ENCODE measurements around the gene TFE3. TPM values are rescaled to one million over a fixed set of nuclear protein-coding genes. Genes with fewer than 3 reads are reported as not detected.

The TFE3 gene
- total RNA-seq, 1 experiment from 2014 or later: 59.8 TPM

DNA sequence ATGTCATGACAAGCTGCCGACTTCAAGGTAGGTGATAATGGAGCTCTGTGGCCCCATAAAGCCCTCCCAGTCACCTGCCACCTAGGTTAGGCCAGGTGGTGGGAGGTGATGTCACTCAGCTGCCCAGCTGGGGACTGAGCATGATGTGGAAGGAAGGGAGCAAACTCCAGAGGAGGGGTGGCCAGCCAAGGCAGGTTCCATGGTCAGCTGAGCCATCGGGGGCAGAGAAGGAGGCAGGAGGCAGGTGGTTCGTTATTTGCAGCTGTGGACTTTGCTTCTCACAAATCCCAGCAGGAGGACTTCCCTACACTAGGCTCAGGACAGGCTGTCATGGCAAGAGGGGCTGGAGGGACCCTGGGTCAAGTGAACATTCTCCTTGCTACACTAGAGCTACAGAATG lies 17.8 kb upstream of the TFE3 start:
- H2BK12ac ChIP-seq (ENCODE audit: insufficient read length, low read depth, low read length): no peak overlapping the region
- DNase-seq: no peak
- no peak overlapping the region for H2AFZ ChIP-seq (ENCODE audit: low read length)
- H3K9me3 ChIP-seq (ENCODE audit: control insufficient read depth, low read depth, low read length): no peaks in the 10 kb centered on the region
- H4K20me1 ChIP-seq (ENCODE audit: control insufficient read depth, insufficient read depth, insufficient read length): no peaks in the 10 kb centered on the region
- H3K18ac ChIP-seq (ENCODE audit: insufficient read length, low read depth, low read length): no peak overlapping the region
- no peak overlapping the region for H4K91ac ChIP-seq (ENCODE audit: insufficient read length, low read depth, low read length)
- no peak overlapping the region; the same call in 1 of the 2 replicates for H3K14ac ChIP-seq (ENCODE audit: insufficient read depth, low read length)
- no peaks in the 10 kb centered on the region for H3K27me3 ChIP-seq (ENCODE audit: insufficient read depth, low read length)
- peaks cover 2% of the 10 kb centered on the region for H3K23me2 ChIP-seq (ENCODE audit: insufficient read length, low read depth, low read length, poor library complexity, severe bottlenecking)
- peaks cover 68 to 87% of the 10 kb centered on the region in 2 experiments for H3K9me3 Mint-ChIP-seq
- peaks cover 2% of the 10 kb centered on the region for H3K79me1 ChIP-seq (ENCODE audit: insufficient read depth, low read depth, low read length, poor library complexity, severe bottlenecking)
- H3K79me2 ChIP-seq (ENCODE audit: insufficient read depth, low read length): peaks cover 5% of the 10 kb centered on the region
- H3K4me3 Mint-ChIP-seq: no peak overlapping the region
- no peak overlapping the region for H3K27ac ChIP-seq (ENCODE audit: insufficient read length, low read depth, low read length)
- H3K27ac Mint-ChIP-seq: peak overlapping the region in 1 of 3 experiments; percentile 59; a peak in 1 of 7 replicates
- no peak overlapping the region for H2AK5ac ChIP-seq (ENCODE audit: insufficient read length, low read length)
- peaks cover 13 to 42% (median 26%) of the 10 kb centered on the region in 3 experiments for H3K36me3 Mint-ChIP-seq (ENCODE audit: insufficient read depth in 1 of 3, low read depth in 3 of 3)
- WGBS (ENCODE audit: extremely low coverage, insufficient read length, low lambda C conversion rate): no CpG with 5 or more reads among the region's 3 CpGs
- H3K4me1 Mint-ChIP-seq: peaks cover 2 to 9% of the 10 kb centered on the region in 2 experiments; a peak in 2 of 4 replicates
- H3K9ac ChIP-seq (ENCODE audit: extremely low read depth, insufficient read length, low read length): peak overlapping the region; percentile 28
- no peaks in the 10 kb centered on the region for H3K4me1 ChIP-seq (ENCODE audit: insufficient read depth, low read length)
- TF ChIP-seq, protein P1, sequence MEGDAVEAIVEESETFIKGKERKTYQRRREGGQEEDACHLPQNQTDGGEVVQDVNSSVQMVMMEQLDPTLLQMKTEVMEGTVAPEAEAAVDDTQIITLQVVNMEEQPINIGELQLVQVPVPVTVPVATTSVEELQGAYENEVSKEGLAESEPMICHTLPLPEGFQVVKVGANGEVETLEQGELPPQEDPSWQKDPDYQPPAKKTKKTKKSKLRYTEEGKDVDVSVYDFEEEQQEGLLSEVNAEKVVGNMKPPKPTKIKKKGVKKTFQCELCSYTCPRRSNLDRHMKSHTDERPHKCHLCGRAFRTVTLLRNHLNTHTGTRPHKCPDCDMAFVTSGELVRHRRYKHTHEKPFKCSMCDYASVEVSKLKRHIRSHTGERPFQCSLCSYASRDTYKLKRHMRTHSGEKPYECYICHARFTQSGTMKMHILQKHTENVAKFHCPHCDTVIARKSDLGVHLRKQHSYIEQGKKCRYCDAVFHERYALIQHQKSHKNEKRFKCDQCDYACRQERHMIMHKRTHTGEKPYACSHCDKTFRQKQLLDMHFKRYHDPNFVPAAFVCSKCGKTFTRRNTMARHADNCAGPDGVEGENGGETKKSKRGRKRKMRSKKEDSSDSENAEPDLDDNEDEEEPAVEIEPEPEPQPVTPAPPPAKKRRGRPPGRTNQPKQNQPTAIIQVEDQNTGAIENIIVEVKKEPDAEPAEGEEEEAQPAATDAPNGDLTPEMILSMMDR (conservative IDR thresholded peaks at IDR 0.05): no peak
- no peak overlapping the region for H4K5ac ChIP-seq (ENCODE audit: insufficient read length, low read depth, low read length)
- no peak overlapping the region for H2BK120ac ChIP-seq (ENCODE audit: low read depth, low read length, poor library complexity, severe bottlenecking)
- no peak overlapping the region for H3K56ac ChIP-seq (ENCODE audit: insufficient read length, low read depth, low read length)
- H3K4ac ChIP-seq (ENCODE audit: low read depth, low read length): no peak overlapping the region
- no peak overlapping the region for H2BK5ac ChIP-seq (ENCODE audit: insufficient read length, low read length)
- peaks cover 1% of the 10 kb centered on the region; the same call in 1 of the 2 replicates for H3K27me3 Mint-ChIP-seq (ENCODE audit: low read depth)
- no peak overlapping the region for H4K8ac ChIP-seq (replicated peaks; ENCODE audit: insufficient read length, low read depth, low read length)
- H3T11ph ChIP-seq (ENCODE audit: low read length): no peak overlapping the region
- no peak overlapping the region for H3K4me2 ChIP-seq (ENCODE audit: insufficient read depth, insufficient read length, low read length)
- no peak overlapping the region for H2BK20ac ChIP-seq (ENCODE audit: low read depth, low read length, poor library complexity, severe bottlenecking)
- H3K23ac ChIP-seq (ENCODE audit: insufficient read length, low read depth, low read length): no peak overlapping the region
- no peak overlapping the region for H2BK15ac ChIP-seq (ENCODE audit: low read depth, low read length)

Measured in H9 (cell line).